HepG2 (cell line): ENCODE measurements around the gene TDG. TPM values are rescaled to one million over a fixed set of nuclear protein-coding genes. Genes with fewer than 3 reads are reported as not detected.

ENCODE experiments used
- AGO1 ChIP-seq: fragments of 200-400 bp; formaldehyde crosslinking; IDR thresholded peaks from 2 replicates; pipeline ENCODE4 v1.6.1; 2017; ENCODE audit warnings: mild to moderate bottlenecking, low read depth, low read length, moderate library complexity; ENCODE audit not compliant: poor library complexity, severe bottlenecking
- ASH2L ChIP-seq: fragments of 300-600, 200-600 bp; sonication (generic); IDR thresholded peaks from 2 replicates; pipeline ENCODE4 v1.7.0; 2017; ENCODE audit warnings: low read depth, mild to moderate bottlenecking, moderate library complexity, mixed read lengths, low read length; ENCODE audit not compliant: insufficient read length
- BRCA1 ChIP-seq: sonication (generic); formaldehyde crosslinking; IDR thresholded peaks from 2 replicates; pipeline ENCODE4 v1.4.0; 2020; ENCODE audit warnings: missing genetic modification reagents
- HMG20B ChIP-seq: conservative IDR thresholded peaks from 2 replicates; pipeline ENCODE4 v1.6.1; 2016; ENCODE audit warnings: missing genetic modification reagents, missing compliant biosample characterization
- HMGA1 ChIP-seq: sonication (generic); formaldehyde crosslinking; conservative IDR thresholded peaks from 2 replicates; pipeline ENCODE4 v1.4.0; 2020; ENCODE audit warnings: missing genetic modification reagents
- MAFG ChIP-seq: sonication (generic); formaldehyde crosslinking; IDR thresholded peaks from 2 replicates; pipeline ENCODE4 v1.5.1; 2020; ENCODE audit warnings: mild to moderate bottlenecking, missing genetic modification reagents
- MBD4 ChIP-seq: IDR thresholded peaks from 2 replicates; pipeline ENCODE4 v1.6.1; 2012; ENCODE audit warnings: low read length, inconsistent platforms, borderline replicate concordance
- NFIB ChIP-seq: sonication (generic); formaldehyde crosslinking; IDR thresholded peaks from 2 replicates; pipeline ENCODE4 v1.9.0; 2021; ENCODE audit warnings: missing genetic modification reagents, mild to moderate bottlenecking, borderline replicate concordance
- NFKBIZ ChIP-seq: IDR thresholded peaks from 2 replicates; pipeline ENCODE4 v1.6.1; 2018; ENCODE audit warnings: missing genetic modification reagents, missing compliant biosample characterization
- SP5 ChIP-seq: IDR thresholded peaks from 2 replicates; pipeline ENCODE4 v1.6.1; 2016; ENCODE audit warnings: low read depth, borderline replicate concordance
- ZFY ChIP-seq: sonication (generic); formaldehyde crosslinking; IDR thresholded peaks from 2 replicates; pipeline ENCODE4 v1.4.0; 2020; ENCODE audit warnings: missing genetic modification reagents
- ZNF780A ChIP-seq: sonication (generic); formaldehyde crosslinking; IDR thresholded peaks from 2 replicates; pipeline ENCODE4 v1.8.0; 2022; ENCODE audit warnings: mild to moderate bottlenecking, missing genetic modification reagents, moderate library complexity
- ZNF878 ChIP-seq: sonication (generic); formaldehyde crosslinking; IDR thresholded peaks from 2 replicates; pipeline ENCODE4 v1.8.1; 2023; ENCODE audit warnings: mild to moderate bottlenecking, missing genetic modification reagents, moderate library complexity
- polyA plus RNA-seq, 8 experiments: library from polyadenylated mRNA; depleted of rRNA in 3 of 8; stranded (reverse) in 7 of 8; unstranded in 1 of 8; fragments of >200 nt; fragmentation: Illumina TruSeq in 4 of 8; extraction: Trizol in 4 of 8; gene quantifications; 2 replicates each; pipeline versions ENCODE4 v1.2.1 to v1.2.3, GENCODE V29; 2011 to 2016; ENCODE audit warnings: low read depth in 4 of 8, missing spikeins in 1 of 8, mixed read lengths in 1 of 8; ENCODE audit not compliant: insufficient read depth in 1 of 8
- total RNA-seq, 5 experiments: library from RNA; depleted of rRNA; stranded (reverse); fragments of >200 nt; fragmentation: Illumina TruSeq; extraction: Trizol; gene quantifications; 2 replicates each; pipeline ENCODE4 v1.2.3, GENCODE V29; 2016; ENCODE audit warnings: low read depth in 1 of 5
- TF ChIP-seq, protein P1 (sequence below): sonication (generic); formaldehyde crosslinking; IDR thresholded peaks from 2 replicates; pipeline ENCODE4 v1.9.0; 2021; ENCODE audit warnings: missing genetic modification reagents, borderline replicate concordance
- TF ChIP-seq, protein P2 (sequence below): sonication (generic); formaldehyde crosslinking; IDR thresholded peaks from 2 replicates; pipeline ENCODE4 v1.8.1; 2023; ENCODE audit warnings: mild to moderate bottlenecking, inconsistent platforms, moderate library complexity, missing genetic modification reagents, borderline replicate concordance
- TF ChIP-seq, protein P3 (sequence below): sonication (generic); formaldehyde crosslinking; conservative IDR thresholded peaks from 2 replicates; pipeline ENCODE4 v1.8.1; 2023; ENCODE audit warnings: missing genetic modification reagents
- TF ChIP-seq, protein P4 (sequence below): sonication (generic); formaldehyde crosslinking; IDR thresholded peaks from 2 replicates; pipeline ENCODE4 v1.4.0; 2020; ENCODE audit warnings: missing genetic modification reagents, low read depth, mild to moderate bottlenecking, borderline replicate concordance
- TF ChIP-seq, protein P5 (sequence below): sonication (generic); formaldehyde crosslinking; conservative IDR thresholded peaks from 2 replicates; pipeline ENCODE4 v1.4.0; 2020; ENCODE audit warnings: missing genetic modification reagents
- TF ChIP-seq, protein P6 (sequence below): sonication (generic); formaldehyde crosslinking; IDR thresholded peaks from 2 replicates; pipeline ENCODE4 v1.4.0; 2020; ENCODE audit warnings: missing genetic modification reagents

TDG gene
- total and polyA plus RNA-seq, 2 of the 13 experiments (the other 11 are each of a cell fraction or from before 2014, with no cell fraction given): 14.2 to 19.5 TPM

DNA sequence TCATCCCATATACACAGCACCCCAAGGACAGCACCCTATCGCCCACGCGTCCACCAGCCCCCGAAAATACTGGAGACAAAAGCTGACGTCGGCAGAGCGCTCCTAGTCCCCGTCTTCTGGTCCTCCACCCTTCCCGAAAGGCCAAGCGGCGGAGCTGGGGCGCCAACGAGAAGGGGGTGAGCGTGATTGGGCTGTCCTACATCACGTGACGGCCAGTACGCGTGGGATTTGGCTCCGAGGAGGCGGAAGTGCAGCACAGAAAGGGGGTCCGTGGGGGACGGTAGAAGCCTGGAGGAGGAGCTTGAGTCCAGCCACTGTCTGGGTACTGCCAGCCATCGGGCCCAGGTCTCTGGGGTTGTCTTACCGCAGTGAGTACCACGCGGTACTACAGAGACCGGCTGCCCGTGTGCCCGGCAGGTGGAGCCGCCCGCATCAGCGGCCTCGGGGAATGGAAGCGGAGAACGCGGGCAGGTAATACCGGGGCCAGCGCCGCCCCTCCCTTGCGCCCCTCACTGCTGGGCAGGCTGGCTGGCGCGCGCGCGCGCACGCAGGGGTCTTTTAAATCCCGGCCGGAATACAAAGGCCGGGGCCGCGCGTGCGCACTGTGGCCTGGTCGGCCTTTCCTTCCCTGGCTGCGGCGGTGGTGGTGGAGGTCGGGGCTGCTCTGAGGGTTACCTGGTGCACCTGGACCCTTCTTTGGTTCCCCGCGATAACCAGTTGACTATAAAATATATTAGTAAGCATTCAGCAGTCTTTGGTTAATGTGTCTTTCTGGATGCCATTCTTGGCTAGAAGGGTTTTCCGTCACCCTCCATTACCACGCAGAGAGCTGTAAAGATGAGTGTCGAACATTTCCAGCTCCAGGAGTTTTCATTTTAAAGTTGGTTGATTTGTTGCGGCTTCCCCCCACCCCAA lies at the start of gene TDG (continued):
- 0 out of 2 replicates have a peak, but pooled peaks have one; percentile 52 for TF ChIP-seq HMG20B
- TF ChIP-seq, protein P1, sequence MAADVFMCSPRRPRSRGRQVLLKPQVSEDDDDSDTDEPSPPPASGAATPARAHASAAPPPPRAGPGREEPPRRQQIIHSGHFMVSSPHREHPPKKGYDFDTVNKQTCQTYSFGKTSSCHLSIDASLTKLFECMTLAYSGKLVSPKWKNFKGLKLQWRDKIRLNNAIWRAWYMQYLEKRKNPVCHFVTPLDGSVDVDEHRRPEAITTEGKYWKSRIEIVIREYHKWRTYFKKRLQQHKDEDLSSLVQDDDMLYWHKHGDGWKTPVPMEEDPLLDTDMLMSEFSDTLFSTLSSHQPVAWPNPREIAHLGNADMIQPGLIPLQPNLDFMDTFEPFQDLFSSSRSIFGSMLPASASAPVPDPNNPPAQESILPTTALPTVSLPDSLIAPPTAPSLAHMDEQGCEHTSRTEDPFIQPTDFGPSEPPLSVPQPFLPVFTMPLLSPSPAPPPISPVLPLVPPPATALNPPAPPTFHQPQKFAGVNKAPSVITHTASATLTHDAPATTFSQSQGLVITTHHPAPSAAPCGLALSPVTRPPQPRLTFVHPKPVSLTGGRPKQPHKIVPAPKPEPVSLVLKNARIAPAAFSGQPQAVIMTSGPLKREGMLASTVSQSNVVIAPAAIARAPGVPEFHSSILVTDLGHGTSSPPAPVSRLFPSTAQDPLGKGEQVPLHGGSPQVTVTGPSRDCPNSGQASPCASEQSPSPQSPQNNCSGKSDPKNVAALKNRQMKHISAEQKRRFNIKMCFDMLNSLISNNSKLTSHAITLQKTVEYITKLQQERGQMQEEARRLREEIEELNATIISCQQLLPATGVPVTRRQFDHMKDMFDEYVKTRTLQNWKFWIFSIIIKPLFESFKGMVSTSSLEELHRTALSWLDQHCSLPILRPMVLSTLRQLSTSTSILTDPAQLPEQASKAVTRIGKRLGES (CRISPR knock-in tag): 0 out of 2 replicates have a peak, but pooled peaks have one; percentile 56
- no peak for TF ChIP-seq MBD4
- TF ChIP-seq NFKBIZ: peak; percentile 60; the same call in 1 of the 2 replicates
- no peak for TF ChIP-seq MAFG (CRISPR knock-in tag)
- peak; percentile 42; the same call in 1 of the 2 replicates for TF ChIP-seq SP5 (CRISPR knock-in tag)
- TF ChIP-seq, protein P2, sequence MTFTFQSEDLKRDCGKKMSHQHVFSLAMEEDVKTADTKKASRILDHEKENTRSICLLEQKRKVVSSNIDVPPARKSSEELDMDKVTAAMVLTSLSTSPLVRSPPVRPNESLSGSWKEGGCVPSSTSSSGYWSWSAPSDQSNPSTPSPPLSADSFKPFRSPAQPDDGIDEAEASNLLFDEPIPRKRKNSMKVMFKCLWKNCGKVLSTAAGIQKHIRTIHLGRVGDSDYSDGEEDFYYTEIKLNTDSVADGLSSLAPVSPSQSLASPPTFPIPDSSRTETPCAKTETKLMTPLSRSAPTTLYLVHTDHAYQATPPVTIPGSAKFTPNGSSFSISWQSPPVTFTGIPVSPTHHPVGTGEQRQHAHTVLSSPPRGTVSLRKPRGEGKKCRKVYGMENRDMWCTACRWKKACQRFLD (CRISPR knock-in tag): peak; percentile 46; the same call in 1 of the 2 replicates
- peak; percentile 95 for TF ChIP-seq ASH2L
- TF ChIP-seq NFIB: no peak
- TF ChIP-seq, protein P3, sequence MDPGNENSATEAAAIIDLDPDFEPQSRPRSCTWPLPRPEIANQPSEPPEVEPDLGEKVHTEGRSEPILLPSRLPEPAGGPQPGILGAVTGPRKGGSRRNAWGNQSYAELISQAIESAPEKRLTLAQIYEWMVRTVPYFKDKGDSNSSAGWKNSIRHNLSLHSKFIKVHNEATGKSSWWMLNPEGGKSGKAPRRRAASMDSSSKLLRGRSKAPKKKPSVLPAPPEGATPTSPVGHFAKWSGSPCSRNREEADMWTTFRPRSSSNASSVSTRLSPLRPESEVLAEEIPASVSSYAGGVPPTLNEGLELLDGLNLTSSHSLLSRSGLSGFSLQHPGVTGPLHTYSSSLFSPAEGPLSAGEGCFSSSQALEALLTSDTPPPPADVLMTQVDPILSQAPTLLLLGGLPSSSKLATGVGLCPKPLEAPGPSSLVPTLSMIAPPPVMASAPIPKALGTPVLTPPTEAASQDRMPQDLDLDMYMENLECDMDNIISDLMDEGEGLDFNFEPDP (CRISPR knock-in tag): no peak
- TF ChIP-seq, protein P4, sequence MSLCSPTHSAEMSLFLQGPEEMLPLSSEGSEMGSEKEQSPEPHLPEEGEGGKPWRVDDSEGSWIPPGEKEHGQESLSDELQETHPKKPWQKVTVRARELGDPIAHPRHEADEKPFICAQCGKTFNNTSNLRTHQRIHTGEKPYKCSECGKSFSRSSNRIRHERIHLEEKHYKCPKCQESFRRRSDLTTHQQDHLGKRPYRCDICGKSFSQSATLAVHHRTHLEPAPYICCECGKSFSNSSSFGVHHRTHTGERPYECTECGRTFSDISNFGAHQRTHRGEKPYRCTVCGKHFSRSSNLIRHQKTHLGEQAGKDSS (CRISPR knock-in tag): peak; percentile 57; the same call in 1 of the 2 replicates
- TF ChIP-seq AGO1: peak; percentile 72
- TF ChIP-seq ZNF780A: peak; percentile 17; the same call in 1 of the 2 replicates
- TF ChIP-seq, protein P5, sequence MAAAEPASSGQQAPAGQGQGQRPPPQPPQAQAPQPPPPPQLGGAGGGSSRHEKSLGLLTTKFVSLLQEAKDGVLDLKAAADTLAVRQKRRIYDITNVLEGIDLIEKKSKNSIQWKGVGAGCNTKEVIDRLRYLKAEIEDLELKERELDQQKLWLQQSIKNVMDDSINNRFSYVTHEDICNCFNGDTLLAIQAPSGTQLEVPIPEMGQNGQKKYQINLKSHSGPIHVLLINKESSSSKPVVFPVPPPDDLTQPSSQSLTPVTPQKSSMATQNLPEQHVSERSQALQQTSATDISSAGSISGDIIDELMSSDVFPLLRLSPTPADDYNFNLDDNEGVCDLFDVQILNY: no peak
- no peak for TF ChIP-seq HMGA1 (CRISPR knock-in tag)
- no peak for TF ChIP-seq BRCA1 (CRISPR knock-in tag)
- TF ChIP-seq ZFY (CRISPR knock-in tag): peak; percentile 98
- TF ChIP-seq ZNF878 (CRISPR knock-in tag): no peak
- TF ChIP-seq, protein P6, sequence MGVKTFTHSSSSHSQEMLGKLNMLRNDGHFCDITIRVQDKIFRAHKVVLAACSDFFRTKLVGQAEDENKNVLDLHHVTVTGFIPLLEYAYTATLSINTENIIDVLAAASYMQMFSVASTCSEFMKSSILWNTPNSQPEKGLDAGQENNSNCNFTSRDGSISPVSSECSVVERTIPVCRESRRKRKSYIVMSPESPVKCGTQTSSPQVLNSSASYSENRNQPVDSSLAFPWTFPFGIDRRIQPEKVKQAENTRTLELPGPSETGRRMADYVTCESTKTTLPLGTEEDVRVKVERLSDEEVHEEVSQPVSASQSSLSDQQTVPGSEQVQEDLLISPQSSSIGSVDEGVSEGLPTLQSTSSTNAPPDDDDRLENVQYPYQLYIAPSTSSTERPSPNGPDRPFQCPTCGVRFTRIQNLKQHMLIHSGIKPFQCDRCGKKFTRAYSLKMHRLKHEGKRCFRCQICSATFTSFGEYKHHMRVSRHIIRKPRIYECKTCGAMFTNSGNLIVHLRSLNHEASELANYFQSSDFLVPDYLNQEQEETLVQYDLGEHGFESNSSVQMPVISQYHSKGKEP (CRISPR knock-in tag): 0 out of 2 replicates have a peak, but pooled peaks have one; percentile 26
